GM18951 (cell line): ENCODE results near the gene INTS6.

Source experiments
- POLR2A ChIP-seq: IDR thresholded peaks from 4 replicates; pipeline ENCODE4 v1.6.1; 2011; ENCODE audit warnings: mild to moderate bottlenecking; ENCODE audit not compliant: insufficient read length, insufficient read depth; ENCODE audit errors: extremely low read depth
- in situ Hi-C: fragments of 300-500 bp; cut with MboI; formaldehyde crosslinking; loops from one replicate; pipeline ENCODE4 v1.12.0; 2022; ENCODE audit warnings: low sequenced_read_pairs, mixed read lengths, inconsistent platforms; ENCODE audit not compliant: unreplicated experiment

Gene INTS6

GRCh38 chr13:51360489-51360888 is 92.3 kb downstream of the INTS6 start:
- TF ChIP-seq POLR2A, result no peak
- in situ Hi-C loops, result no loop called here

GRCh38 chr13:51359352-51359751 is 93.5 kb downstream of the INTS6 start:
- no peak for TF ChIP-seq POLR2A
- in situ Hi-C loops, result no loop called here

DNA sequence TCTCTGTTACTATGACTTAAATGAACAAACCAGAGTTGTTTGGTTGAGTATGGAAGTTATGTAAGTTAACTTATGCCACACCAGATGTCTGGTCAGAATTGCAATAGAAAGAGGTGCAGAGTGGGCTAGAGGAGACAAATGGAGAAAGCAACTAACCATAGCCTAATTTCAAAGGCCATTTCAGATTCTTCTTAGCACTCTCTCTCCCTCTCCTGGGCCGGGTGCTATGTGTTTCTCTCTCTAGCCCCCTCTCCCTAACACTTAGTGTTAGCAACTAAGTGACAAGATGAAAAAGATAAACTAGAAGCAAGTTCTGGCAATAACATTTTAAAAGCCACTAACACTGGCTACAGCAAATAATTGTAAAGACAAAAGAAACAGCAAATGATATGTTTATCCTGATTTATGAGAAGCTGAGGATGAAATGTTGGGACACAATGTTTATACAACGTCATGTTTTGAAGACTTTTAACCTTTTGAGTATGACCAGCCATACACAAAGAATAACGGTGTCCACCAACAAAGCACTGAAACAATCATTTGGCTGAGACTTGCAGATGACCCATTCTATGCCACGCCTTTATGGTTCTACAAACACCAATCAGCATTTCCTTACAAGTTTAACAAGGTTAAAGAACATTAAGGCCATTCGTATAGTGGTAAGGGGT is 94.8 kb downstream of the INTS6 start:
- in situ Hi-C loops, result no loop called here

DNA sequence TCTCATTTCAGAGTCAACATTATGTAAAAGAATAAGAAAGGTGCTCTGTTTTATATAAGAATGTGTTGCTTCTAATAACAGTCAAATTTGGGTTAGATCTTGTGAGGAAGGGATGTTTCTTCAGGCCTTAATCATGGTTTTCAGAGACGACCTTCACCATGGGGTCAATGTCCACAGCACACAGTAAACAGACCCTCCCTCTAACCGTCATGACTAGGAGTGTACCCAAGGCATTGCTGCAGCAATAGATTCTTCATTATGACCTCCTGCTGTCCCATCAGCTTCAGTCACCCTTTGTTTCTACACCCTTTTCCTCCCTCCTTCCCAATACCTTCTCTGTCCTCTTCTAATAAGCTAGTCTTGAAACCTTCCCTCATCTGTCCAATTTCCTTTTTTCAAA is 97.6 kb downstream of the INTS6 start:
- no peak for TF ChIP-seq POLR2A
- in situ Hi-C loops, result no loop called here

More for the DNA sequence above, 94.8 kb downstream of the INTS6 start:
- TF ChIP-seq POLR2A, result no peak

- in situ Hi-C loops, result no loop called here
- no peak for TF ChIP-seq POLR2A
Observed at GRCh38 chr13:51349016-51349415, 103.8 kb downstream of the INTS6 start.

DNA sequence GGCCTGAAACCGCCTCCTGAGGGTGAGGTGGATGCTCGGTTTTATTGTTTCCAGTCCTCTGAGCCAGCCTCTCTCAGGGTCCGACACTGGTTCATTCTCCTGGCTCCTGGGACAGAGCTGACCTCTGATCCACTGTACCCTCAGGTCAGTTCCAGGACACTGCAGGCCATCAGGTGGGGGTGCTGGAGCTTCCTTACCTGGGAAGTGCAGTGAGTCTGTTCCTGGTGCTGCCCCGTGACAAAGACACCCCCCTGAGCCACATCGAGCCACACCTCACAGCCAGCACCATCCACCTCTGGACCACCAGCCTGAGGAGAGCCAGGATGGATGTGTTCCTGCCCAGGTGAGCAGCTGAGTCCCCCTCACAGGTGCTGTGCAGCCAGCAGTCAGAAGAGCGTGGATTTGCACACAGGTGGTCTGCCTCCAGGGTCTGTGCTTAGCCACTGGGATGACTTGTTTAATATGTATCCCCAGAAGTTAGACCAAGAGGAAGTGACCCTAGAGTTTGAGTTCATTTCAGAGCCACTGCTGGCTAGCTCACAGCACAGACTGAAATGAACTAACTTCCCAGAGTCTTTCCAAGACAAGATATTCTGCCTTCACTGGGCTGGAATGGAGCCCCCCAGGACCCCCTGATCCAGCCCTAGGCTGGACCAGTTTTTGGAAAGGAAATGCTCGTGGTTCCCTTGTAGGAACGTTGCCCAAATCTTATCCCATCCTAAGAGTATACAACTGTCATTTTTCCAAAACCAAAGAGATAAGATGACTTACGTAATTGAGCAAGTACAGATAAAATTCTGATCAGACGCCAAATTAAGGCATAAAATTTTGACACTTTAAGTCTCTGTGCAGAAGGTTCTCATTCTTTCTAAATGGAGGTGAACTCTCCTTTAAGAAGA is 104.5 kb downstream of the INTS6 start:
- TF ChIP-seq POLR2A, result no peak
- in situ Hi-C loops, result no loop called here

GRCh38 chr13:51347099-51347498 is 105.7 kb downstream of the INTS6 start:
- in situ Hi-C loops, result no loop called here
- TF ChIP-seq POLR2A, result no peak

DNA sequence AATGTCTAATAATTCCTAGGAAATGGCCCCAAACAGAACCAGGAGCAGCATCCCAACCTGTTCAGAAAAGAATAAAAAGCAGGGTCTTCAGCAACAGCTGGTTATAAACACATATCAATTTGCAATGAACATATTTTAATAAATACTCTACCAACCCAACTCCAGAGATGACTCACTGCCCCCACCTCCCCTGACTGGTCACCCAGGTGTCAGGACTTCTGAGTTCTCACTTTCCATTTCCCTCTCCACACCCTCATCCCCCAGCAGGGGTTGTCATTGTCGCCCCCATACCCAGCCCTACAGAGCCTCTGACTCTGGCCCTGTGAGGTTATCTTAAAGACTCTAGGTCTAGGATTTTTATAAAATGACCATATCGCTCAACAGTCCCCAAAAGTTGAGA is 106.4 kb downstream of the INTS6 start:
- in situ Hi-C loops, result no loop called here
- TF ChIP-seq POLR2A, result no peak

DNA sequence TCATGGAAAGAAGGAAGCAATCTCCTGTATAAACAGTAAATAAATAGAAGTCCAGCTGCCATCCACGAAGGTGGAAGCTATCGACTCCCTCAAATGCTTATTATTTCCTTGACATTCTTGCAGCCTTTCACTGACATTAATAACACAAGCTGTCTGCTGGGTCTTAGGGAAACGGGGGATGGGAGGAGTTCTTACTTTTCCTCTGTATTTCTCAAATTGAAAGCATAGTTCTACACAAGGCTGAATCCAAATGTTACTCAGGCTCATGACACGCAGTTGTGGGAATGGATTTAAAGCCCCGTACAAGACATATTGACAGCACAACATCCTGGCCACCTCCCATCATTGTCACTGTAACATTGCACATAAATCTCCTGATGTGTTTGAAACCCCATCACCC is 109.4 kb downstream of the INTS6 start:
- TF ChIP-seq POLR2A, result no peak
- in situ Hi-C loops, result no loop called here

DNA sequence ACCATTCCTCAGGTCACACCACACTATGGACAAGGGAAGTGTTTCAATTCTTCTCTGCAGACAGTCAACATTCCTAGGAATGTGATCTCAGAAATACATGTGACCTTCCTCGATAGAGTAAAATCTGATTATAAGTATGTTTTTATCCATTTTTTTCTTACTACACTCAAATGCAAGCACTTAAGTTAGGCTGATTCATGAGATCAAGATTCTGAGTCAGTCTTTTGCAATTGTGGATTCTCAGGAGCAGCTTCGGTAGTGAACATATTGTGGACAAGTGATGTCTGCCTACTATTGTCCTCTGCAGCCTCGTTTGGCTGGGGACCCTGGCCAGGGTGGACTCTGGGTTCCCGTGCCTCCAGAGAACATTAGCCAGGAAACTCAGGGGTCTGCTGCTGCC is 110.1 kb downstream of the INTS6 start:
- no peak for TF ChIP-seq POLR2A
- in situ Hi-C loops, result no loop called here

GRCh38 chr13:51341791-51342190 is 111.0 kb downstream of the INTS6 start:
- TF ChIP-seq POLR2A, result no peak
- in situ Hi-C loops, result no loop called here

GRCh38 chr13:51341232-51341631 is 111.6 kb downstream of the INTS6 start:
- in situ Hi-C loops, result no loop called here
- no peak for TF ChIP-seq POLR2A

GRCh38 chr13:51339952-51340732 is 112.7 kb downstream of the INTS6 start:
- TF ChIP-seq POLR2A, result no peak
- in situ Hi-C loops, result no loop called here
